ENCODE measurements around the gene SMIM3. TPM values are rescaled to one million over a fixed set of nuclear protein-coding genes. Genes with fewer than 3 reads are reported as not detected.

SMIM3 gene
- total RNA-seq, 1 donor from 2014 or later = 4.8 TPM

- no peak for DNase-seq (ENCODE audit: low read depth in 2 of 2)
Measured at GRCh38 chr5:150765011-150765798, 13.4 kb upstream of the SMIM3 start.

- DNase-seq (ENCODE audit: low read depth in 2 of 2) = no peak
Measured at GRCh38 chr5:150765799-150766169, 12.8 kb upstream of the SMIM3 start.

GRCh38 chr5:150766251-150766650 lies 12.3 kb upstream of the SMIM3 start:
- no peak for DNase-seq (ENCODE audit: low read depth in 2 of 2)

- DNase-seq (ENCODE audit: low read depth in 2 of 2) = no peak
Measured at GRCh38 chr5:150771034-150771795, 7.3 kb upstream of the SMIM3 start.

DNA sequence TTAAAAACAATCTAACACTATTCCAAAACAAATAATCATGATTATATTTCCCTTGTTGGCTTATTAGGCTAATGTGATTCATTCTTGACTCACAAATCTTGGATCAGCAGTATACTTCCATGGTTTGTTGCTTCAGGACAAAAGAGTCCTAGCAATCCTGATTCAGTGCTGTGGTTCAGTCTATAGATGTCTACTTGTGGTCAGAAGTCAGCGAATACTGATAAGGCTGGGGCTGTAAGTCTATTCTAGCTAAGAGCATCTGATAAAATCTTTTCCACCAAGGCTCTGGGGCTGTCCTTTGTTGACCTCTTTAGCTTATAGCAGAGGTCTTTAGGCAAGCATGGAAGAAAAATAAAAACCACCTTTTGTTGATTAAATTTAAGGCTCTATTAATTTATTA lies 4.4 kb upstream of the SMIM3 start:
- DNase-seq (ENCODE audit: low read depth in 2 of 2) = peak in 1 of 2 donors; percentile 80

- DNase-seq (ENCODE audit: low read depth in 2 of 2) = peak in 1 of 2 donors; percentile 27
Measured at GRCh38 chr5:150777685-150778084, 872 bp upstream of the SMIM3 start.

DNA sequence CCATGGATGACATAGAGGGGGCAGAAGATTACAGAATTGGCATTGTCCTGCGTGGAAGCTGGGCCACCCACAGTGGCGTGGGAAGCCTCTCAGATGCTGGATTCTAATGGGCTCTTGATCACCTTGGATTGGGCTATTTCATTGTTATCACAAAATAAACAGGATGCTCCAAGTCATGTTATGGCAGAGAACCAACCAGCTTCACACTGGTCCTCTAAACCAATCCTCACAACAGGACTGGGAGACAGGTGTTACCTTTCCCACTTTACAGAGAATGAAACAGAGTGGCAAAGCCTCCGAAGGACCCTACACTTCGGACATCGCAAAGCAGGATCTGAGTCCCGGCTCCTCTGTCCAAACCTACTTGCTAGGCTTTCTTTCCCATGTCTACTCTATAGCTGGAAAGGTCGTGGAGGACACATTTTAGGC lies 455 bp upstream of the SMIM3 start:
- DNase-seq (ENCODE audit: low read depth in 2 of 2) = peak; percentile 72 to 77

- no peak for DNase-seq (ENCODE audit: low read depth in 2 of 2)
Measured at GRCh38 chr5:150779397-150780186, 1.0 kb downstream of the SMIM3 start.

GRCh38 chr5:150780187-150780692 lies 1.7 kb downstream of the SMIM3 start:
- peak in 1 of 2 donors; percentile 43 for DNase-seq (ENCODE audit: low read depth in 2 of 2)

DNA sequence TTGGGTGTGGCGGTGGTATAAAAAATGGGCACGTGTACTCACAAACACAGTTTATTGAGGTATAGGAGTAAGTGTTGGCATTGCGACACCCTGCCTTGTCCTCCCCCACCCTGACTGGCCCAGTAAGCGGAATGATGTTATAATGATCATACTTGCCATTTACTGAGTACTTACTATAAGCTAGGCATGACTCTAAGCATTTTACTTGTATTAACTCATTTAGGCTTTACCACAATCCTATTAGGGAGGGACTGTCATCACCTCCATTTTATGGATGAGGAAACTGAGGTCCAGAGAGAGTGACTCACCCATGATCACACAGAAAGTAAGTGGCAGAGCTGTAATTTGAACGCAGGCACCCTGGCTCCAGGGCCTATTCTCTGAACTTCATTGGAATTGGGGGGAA lies 2.3 kb downstream of the SMIM3 start:
- DNase-seq (ENCODE audit: low read depth in 2 of 2) = no peak

GRCh38 chr5:150781706-150782614 lies 3.4 kb downstream of the SMIM3 start:
- DNase-seq (ENCODE audit: low read depth in 2 of 2) = peak in 1 of 2 donors; percentile 88

DNA sequence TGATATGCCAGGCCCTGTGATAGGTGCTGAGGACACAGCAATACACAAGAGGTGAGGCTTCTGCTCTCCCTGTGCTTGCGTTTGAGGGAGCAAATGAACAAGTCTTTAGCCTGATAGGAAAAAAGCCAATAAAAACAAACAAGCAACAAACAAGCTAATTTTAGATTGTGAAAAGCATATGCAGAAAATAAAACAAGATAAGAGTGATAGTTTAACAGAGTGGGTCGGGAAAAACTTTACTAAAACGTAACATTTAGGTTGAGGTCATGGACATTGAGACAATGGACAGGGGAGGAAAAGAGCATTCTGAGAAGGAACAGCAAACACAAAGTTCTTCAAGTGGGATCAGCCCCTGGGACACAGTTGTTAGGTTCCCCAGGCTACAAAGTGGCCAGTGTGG lies 4.3 kb downstream of the SMIM3 start:
- DNase-seq (ENCODE audit: low read depth in 2 of 2) = no peak

DNA sequence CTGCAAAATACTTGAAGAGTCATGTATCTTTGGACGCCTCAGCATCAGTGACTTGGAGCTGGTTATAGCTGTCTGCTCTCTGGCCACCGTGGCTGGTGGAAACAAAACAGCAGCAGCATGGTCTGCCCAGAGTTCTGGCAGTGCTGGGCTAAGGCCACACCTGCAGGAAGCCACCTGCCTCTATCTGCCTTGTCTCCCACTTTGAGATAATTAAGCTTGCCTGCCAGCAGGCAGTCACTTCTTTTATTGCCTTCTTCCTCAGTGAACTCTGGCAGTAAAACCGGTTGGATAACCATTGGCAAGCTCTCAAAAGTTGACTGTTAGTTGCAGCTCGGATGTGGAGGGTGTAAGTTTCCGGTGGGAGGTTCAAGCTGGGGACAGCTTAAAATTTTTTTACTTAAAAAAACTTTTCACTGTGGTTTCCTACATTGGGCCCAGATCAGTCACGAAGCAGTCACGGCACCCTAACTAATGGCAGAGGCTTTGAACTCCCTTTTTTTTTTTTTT lies 4.9 kb downstream of the SMIM3 start:
- DNase-seq (ENCODE audit: low read depth in 2 of 2) = peak; percentile 77 to 91

GRCh38 chr5:150785950-150786349 lies 7.4 kb downstream of the SMIM3 start:
- DNase-seq (ENCODE audit: low read depth in 2 of 2) = no peak

GRCh38 chr5:150786876-150787275 lies 8.3 kb downstream of the SMIM3 start:
- DNase-seq (ENCODE audit: low read depth in 2 of 2) = no peak

DNA sequence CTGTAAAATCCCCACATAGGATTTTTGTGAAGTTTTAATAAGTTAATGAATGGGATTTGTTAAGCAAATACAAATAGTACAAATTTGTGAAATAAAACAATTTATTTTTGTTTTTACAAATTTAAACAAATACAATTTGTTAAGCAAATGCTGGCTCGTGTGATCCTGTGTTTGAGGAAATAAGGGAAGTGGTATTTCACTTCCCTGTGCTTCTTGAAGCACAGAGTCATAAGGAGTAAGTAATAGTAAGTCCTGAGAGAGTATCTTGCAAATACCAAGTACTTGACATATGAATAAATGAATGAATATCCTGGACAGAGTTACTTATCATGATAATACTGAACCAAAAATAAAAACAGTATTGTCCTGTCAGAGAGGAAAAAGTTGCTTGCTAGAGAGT lies 9.1 kb downstream of the SMIM3 start:
- no peak for DNase-seq (ENCODE audit: low read depth in 2 of 2)

- DNase-seq (ENCODE audit: low read depth in 2 of 2) = no peak
Measured at GRCh38 chr5:150788977-150789376, 10.4 kb downstream of the SMIM3 start.

DNA sequence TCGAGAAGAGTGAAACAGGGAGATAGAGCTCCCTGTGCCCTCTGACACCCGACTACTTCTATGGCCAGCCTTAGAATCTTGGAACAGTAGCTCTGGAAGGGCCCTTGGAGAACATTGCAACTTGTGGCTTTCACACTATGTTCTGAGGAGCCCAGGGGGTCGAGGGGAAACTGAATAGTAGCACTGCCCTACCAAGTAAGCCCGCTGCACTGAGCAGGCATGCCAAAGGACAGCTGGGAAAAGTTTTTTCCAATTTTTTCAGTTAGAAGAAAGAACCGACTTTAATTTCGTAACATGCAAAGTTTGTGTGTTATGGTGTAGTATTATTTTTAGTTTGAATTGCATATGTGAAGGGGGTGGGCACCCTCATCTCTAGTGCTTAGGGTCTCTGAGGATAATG lies 10.9 kb downstream of the SMIM3 start:
- DNase-seq (ENCODE audit: low read depth in 2 of 2) = no peak

DNA sequence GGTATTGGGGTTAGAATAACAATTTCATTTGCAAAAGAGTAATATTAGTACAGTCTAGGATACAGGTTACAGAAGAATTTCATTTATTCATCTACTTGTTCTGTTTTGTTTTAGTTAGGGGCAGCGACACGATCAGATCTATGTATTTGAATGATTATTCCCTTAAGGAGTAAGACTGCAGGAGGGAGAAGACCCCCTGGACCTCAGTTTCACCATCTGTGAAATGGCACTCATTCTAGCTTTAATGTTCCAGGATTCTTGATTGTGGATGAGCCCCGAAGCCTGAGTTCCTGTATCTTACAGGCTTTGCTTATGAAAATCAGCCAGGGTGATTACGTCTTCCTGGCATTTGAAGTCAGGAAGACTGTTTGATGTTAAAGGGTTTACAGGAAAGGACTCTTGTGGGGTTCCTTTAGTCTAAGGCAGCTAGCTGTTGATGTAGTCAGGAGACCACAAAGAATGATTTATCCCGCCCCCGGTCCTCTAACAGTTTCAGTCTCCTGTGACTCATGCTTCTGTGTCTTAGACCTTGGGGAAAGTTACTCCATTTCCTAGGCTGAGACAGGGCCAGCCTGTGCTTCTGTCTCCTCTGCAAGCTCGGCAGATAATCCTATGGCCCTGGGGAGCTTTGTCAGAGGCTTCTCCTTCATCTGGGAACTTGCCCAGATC lies 11.5 kb downstream of the SMIM3 start:
- peak in 1 of 2 donors; percentile 97 for DNase-seq (ENCODE audit: low read depth in 2 of 2)

- DNase-seq (ENCODE audit: low read depth in 2 of 2) = no peak
Measured at GRCh38 chr5:150791536-150791935, 13.0 kb downstream of the SMIM3 start.
